ENCODE data around the gene LY86.

Gene LY86

GRCh38 chr6:6570929-6571671 is 17.4 kb upstream of the LY86 start:
- DNase-seq (ENCODE audit: low read depth) = no peak

- DNase-seq (ENCODE audit: low read depth) = no peak
Observed at GRCh38 chr6:6575143-6575542, 13.4 kb upstream of the LY86 start.

GRCh38 chr6:6577735-6578134 is 10.8 kb upstream of the LY86 start:
- no peak for DNase-seq (ENCODE audit: low read depth)

GRCh38 chr6:6579281-6579680 is 9.2 kb upstream of the LY86 start:
- no peak for DNase-seq (ENCODE audit: low read depth)

GRCh38 chr6:6580225-6580856 is 8.2 kb upstream of the LY86 start:
- no peak for DNase-seq (ENCODE audit: low read depth)

GRCh38 chr6:6581054-6581453 is 7.5 kb upstream of the LY86 start:
- DNase-seq (ENCODE audit: low read depth) = no peak

- no peak for DNase-seq (ENCODE audit: low read depth)
Observed at GRCh38 chr6:6582131-6582530, 6.4 kb upstream of the LY86 start.

GRCh38 chr6:6583836-6584235 is 4.7 kb upstream of the LY86 start:
- DNase-seq (ENCODE audit: low read depth) = no peak

- no peak for DNase-seq (ENCODE audit: low read depth)
Observed at GRCh38 chr6:6584310-6585002, 4.1 kb upstream of the LY86 start.

- no peak for DNase-seq (ENCODE audit: low read depth)
Observed at GRCh38 chr6:6585003-6585311, 3.6 kb upstream of the LY86 start.

GRCh38 chr6:6586167-6586566 is 2.4 kb upstream of the LY86 start:
- DNase-seq (ENCODE audit: low read depth) = no peak

GRCh38 chr6:6586671-6587526 is 1.6 kb upstream of the LY86 start:
- no peak for DNase-seq (ENCODE audit: low read depth)

- no peak for DNase-seq (ENCODE audit: low read depth)
Observed at GRCh38 chr6:6587696-6588063, 840 bp upstream of the LY86 start.

- DNase-seq (ENCODE audit: low read depth) = no peak
Observed at GRCh38 chr6:6588924-6589709, 597 bp downstream of the LY86 start.

GRCh38 chr6:6590530-6590929 is 2.0 kb downstream of the LY86 start:
- no peak for DNase-seq (ENCODE audit: low read depth)

- no peak for DNase-seq (ENCODE audit: low read depth)
Observed at GRCh38 chr6:6591778-6592465, 3.4 kb downstream of the LY86 start.

GRCh38 chr6:6592826-6593475 is 4.4 kb downstream of the LY86 start:
- DNase-seq (ENCODE audit: low read depth) = no peak

- DNase-seq (ENCODE audit: low read depth) = no peak
Observed at GRCh38 chr6:6593867-6594468, 5.4 kb downstream of the LY86 start.

GRCh38 chr6:6595025-6595424 is 6.5 kb downstream of the LY86 start:
- no peak for DNase-seq (ENCODE audit: low read depth)

GRCh38 chr6:6595952-6596351 is 7.4 kb downstream of the LY86 start:
- no peak for DNase-seq (ENCODE audit: low read depth)

Data from stimulated activated CD8-positive, alpha-beta memory T cell treated with anti-CD3 and anti-CD28 coated beads, Interleukin-15, amount 100 ng/mL, for 1 hour (primary cell).